Activated CD4-positive, alpha-beta T cell treated with anti-CD3 and anti-CD28 coated beads, Interleukin-2, Interleukin-4, amounts not matched to agents 100 ng/mL and 50 ng/mL, durations not matched to agents 16 hours and 8 hours (primary cell): Measurements from ENCODE around the gene SMARCA2.

Experiments used
- DNase-seq: peaks from one replicate; pipeline ENCODE4 v3.0.0-alpha.2; 2020; ENCODE audit warnings: low spot score

SMARCA2 gene

DNA sequence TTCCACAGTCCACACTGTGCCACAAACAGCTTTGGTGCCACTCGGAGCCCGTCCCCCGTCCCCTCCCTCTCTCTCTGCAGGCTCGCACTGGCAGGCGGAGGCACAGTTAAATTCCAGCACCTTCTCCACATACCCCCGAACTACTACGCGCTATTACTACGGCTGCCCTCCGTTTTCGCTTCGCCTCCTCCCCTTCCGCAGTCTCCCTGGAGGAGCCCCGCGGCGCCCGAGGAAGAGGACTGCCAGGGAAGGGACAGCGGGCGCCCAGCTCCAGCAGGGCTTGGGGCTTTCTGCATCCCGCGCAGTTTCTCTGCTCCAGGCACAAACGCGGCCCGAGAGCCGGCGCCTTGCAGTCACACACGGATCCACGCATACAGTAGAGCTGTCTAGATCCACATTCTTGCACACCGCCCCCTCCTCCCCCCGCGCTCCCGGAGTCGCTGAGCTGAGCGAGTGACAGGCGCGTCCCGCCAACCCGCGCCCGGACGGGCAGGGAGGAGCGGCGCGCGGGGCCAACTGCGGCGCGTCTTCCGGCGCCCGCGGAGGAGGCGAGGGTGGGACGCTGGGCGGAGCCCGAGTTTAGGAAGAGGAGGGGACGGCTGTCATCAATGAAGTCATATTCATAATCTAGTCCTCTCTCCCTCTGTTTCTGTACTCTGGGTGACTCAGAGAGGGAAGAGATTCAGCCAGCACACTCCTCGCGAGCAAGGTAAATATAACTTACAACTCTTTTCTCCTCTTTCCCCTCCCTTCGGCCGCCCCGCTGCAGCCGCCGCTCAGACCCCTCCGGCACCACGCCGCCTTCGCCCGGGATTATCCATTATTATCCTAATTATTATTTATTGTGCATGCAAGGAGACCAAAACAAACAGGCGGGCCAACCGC lies at the start of gene SMARCA2:
TSS of gene SMARCA2 (plus strand) at position 652 of the 885 bp plus-strand sequence. CDS start 13,676 bp downstream, outside the sequence.
- peak; percentile 96 for DNase-seq

GRCh38 chr9:1966725-1967366 lies 48.3 kb upstream of the SMARCA2 start:
- no peak for DNase-seq

- DNase-seq = no peak
These were observed 46.0 kb upstream of the SMARCA2 start for GRCh38 chr9:1969160-1969559.

DNA sequence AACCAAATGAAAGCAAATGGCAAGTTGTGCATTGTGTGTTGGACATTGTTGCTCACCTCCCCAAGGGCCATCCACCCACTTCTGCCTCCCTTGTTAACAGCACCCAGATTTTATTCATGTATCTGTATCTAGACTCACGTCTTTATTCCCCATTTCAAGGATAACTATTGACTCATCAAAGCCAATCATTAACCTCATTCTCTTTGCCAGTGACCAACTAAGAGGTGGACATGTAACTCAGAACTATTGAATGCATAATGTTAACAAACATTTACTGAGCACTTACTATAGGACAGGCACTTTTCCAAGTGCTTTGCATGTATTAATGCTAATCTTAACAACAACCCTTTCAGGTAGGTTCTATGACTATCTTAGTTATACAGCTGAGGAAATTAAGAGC lies 45.2 kb upstream of the SMARCA2 start:
- no peak for DNase-seq

GRCh38 chr9:1972672-1973071 lies 42.5 kb upstream of the SMARCA2 start:
- DNase-seq = no peak

- DNase-seq = no peak
These were observed 38.1 kb upstream of the SMARCA2 start for GRCh38 chr9:1977026-1977425.

DNA sequence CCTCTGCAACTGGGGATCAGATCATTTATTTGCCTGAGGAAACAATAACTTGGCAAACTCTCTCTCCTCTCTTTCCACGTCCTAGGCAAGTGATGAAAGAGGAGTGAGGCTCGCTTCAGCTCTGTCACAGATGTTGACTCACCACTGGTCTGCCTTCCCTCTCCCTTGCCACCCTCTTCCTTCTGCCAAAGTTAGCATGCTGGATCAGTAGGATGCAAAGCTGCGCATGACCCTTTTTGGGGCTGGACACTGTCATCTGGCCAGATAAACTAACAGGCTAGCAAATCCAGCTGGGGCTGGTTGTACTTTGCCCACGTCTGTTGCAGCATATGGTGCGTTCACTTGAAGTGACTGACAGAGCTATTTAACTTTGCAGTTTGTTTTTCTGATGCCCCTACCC lies 36.2 kb upstream of the SMARCA2 start:
- no peak for DNase-seq

DNA sequence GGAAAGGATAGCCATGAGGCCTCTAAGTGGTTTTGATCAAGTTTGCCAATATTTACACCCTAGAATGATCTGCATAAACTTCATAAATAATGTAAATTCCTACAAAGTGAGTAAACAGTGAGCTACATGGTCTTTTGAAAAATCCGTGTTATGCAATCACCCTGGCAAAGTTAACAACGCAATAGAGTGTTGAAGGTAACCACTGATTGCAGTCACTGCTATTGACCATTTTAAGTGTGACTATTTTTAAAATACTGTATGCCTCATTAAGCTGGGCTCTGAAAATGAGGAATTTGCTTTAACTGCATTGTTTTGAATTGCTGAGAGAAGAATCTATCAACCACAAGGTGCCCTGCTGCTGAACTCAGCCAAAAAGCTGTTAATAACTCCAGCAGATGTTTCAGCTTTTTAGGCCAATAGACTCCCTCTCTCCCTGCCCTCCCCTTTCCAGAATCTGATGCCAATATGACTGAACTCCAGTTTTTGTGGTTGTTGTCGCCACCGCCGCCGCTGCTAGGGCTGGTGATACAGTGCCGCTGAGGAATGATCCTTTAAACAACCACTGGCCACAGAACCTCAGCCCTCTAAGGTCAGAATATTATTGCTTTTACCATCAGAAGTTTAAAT lies 35.3 kb upstream of the SMARCA2 start:
- DNase-seq = no peak

DNA sequence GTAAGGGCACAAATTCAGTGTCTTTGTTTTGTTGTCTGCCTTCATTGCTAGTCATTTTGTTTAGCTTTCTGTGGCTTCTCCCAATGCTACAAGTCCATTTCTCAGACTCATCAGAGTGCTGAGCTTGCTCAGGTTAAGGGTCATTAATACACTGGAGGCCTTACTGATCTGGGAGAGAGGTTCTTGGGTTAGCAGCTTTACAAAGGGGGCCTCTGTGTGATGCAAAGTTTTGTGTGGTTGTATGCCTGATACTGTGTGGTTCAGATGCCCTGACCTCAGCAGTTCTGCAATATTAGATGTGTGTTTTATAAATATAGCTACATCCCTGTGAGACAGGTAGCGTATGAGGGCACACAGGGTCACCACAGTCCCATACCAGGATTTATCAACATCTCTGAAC lies 34.8 kb upstream of the SMARCA2 start:
- DNase-seq = no peak

DNA sequence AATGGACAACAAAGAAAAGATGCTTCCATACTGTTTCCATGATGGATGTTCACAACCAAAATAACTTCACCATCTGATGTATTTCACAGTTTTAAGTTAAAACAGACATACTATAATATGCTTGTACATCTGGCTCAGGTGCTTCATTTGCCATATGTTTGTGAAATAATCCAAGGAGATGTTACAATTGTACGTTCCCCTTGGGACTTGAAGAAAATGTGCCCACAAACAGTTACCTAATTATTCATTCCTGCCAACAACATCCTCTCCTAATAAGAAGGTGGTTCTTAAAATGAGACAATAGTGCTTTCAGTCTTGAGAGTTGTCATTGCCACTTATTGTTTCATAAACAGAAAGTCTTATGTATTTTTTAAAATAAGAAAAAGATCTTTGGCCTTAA lies 33.1 kb upstream of the SMARCA2 start:
- no peak for DNase-seq

GRCh38 chr9:1986341-1986740 lies 28.8 kb upstream of the SMARCA2 start:
- no peak for DNase-seq

DNA sequence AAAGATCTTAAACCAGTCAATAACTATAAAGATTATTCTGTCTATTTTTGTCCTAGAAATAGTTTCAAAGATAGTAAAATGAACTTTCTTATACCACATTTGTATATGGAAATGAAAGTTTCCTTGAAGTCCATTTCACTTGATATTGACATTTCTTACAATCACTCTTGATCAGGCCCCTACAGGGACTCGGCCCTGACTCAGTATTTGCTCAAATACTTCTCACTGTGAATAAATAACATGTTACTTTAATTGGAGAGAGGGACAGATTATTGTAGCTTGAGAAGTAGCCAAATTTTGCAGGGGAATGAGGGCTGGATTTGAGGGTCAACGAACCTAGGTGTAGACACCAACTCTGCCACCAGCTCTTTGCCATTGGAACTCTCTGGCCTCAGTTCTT lies 25.6 kb upstream of the SMARCA2 start:
- no peak for DNase-seq

DNA sequence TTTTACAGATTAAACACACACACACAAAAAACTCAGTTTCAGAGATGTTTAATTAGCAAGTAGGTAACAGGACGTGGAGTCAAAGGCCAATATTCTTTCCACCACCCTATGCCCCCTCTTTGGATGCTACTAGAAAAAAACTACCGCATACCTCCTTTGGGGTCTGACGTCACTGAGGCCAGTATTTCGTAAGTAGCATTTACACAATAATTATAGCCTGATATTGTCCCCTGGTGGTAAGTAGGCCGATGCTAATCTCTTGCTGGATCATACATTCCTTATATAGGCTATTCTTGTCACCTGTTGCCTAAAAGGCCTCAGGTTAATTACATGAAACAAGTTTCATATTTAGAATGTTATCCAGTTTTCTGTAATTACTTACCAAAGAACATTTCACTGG lies 21.0 kb upstream of the SMARCA2 start:
- DNase-seq = no peak

- DNase-seq = no peak
These were observed 20.1 kb upstream of the SMARCA2 start for GRCh38 chr9:1995084-1995483.

GRCh38 chr9:1996156-1996555 lies 19.0 kb upstream of the SMARCA2 start:
- DNase-seq = no peak

GRCh38 chr9:1997646-1998045 lies 17.5 kb upstream of the SMARCA2 start:
- DNase-seq = no peak

DNA sequence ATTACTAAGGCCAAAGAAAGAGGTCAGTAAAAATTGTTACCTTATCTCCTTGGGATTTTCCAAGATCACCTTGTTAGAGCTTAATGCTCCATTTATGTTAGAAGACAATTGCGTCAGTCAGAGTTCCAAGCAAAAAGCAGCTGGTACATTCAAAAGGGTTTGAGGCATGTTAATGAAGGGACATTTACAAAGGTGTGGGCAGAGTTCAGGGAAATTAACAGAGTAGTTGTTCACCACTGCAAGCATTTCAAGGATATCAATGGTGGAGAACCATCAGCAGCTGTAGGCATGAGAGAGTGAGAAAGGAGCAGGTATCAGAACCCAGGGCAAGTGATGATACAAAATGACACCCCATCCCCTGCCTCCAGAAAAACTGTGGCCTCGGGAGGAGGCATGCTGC lies 17.0 kb upstream of the SMARCA2 start:
- no peak for DNase-seq

DNA sequence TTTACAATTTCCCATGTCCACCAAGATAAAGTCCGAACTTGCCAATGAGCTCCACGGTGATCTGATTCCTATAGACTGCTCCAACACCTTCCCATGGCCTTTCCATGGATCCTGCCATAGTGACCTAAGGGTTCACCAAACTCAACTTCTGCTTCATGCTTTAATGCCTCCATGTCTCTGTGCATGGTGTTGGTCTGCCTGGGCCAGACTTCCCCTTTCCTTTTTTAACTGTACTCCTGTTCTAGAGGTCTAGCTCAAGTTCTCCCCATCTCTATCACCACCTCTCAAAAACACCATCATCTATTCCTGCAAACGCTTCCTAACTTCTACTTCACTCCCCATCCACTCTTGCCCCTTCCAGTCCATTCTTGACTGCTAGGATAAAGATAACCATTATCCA lies 14.8 kb upstream of the SMARCA2 start:
- DNase-seq = no peak

DNA sequence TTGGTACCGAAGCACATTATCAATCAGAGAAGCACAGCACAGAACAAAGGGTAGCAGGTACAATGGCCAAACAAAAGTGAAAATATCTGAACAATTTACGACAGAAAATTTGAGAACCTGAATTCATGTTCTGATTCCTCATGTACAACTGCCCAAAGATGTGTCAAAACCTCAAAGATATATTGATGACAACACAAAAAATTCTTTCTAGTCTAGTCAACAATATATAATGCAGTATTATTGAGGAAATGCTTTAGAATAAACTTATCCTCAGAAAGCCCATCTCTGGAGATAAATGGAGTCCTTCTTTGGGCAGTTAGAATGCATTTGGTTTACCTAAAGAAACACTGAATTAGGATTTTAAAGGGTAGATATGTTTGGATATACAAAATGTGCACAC lies 6.8 kb upstream of the SMARCA2 start:
- no peak for DNase-seq

- peak; percentile 73 for DNase-seq
These were observed 2.8 kb upstream of the SMARCA2 start for GRCh38 chr9:2012347-2012746.

- DNase-seq = no peak
These were observed 1.2 kb upstream of the SMARCA2 start for GRCh38 chr9:2013743-2014475.
